GM21717 (cell line): ENCODE results near the gene NUTM2D.
"Not testable (repeated sequence)": the region's sequence is repeated elsewhere in the genome, so short reads cannot be mapped to it uniquely, and the experiment has no call there.

Experiments
- ATAC-seq: cut with Tn5 transposase; IDR thresholded peaks from one replicate; pipeline ENCODE4 v1.9.1; 2021; ENCODE audit warnings: mild to moderate bottlenecking, moderate library complexity; ENCODE audit not compliant: unreplicated experiment

NUTM2D gene

DNA sequence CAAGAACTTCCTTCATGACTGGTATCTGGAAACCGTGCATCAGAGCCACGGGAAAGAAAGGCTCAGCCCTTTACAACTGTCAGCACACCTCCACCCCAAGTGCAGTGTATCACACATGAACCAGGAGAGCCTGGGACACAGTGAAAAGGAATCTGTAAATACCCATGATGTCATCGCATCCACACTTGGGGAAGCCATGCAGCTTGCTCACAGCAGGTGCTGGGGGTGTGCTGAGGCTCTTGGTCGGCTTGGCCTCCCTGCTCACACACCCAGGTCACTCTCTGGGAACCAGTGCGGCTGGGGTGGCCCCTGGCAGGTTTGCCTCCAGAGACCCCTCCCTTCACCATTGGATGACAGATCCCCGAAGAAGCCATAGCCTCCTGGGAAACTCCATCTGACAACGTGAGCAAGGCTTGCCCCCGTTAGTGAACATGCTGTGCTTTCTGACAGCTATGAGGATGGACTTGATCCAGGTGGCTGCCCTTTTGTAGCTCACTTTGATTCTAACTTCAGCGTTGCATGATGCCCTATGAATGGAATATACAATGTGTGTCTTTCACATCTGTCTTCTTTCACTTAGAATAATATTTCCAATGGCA is 12.1 kb downstream of the NUTM2D start:
- ATAC-seq: not testable (repeated sequence)

- ATAC-seq: not testable (repeated sequence)
Observed at GRCh38 chr10:87374091-87374490, 16.5 kb downstream of the NUTM2D start.

- ATAC-seq: not testable (repeated sequence)
Observed at GRCh38 chr10:87379115-87379514, 21.6 kb downstream of the NUTM2D start.

GRCh38 chr10:87383149-87383857 is 25.8 kb downstream of the NUTM2D start:
- not testable (repeated sequence) for ATAC-seq

GRCh38 chr10:87384283-87384682 is 26.7 kb downstream of the NUTM2D start:
- ATAC-seq: not testable (repeated sequence)

DNA sequence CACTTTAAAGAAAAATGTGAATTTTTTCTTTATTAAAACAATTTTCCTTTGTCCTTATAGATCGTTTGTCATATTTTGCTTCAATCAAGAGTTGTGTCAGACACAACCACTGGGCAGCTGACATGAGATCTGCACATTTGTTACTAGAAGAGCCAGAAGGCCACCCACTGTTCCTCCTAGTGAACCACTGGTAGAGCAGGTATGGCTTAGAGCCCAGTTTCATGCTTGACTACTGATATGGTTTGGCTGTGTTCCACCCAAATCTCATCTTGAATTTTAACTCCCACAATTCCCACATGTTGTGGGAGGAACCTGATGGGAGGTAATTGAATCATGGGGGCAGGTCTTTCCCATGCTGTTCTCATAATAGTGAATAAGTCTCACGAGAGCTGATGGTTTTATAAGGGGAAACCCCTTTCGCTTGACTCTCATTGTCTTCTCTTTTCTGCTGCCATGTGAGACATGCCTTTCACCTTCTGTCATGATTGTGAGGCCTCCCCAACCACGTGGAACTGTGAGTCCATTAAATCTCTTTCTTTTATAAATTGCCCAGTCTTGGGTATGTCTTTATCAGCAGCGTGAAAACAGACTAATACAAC is 28.3 kb downstream of the NUTM2D start:
- ATAC-seq: not testable (repeated sequence)

DNA sequence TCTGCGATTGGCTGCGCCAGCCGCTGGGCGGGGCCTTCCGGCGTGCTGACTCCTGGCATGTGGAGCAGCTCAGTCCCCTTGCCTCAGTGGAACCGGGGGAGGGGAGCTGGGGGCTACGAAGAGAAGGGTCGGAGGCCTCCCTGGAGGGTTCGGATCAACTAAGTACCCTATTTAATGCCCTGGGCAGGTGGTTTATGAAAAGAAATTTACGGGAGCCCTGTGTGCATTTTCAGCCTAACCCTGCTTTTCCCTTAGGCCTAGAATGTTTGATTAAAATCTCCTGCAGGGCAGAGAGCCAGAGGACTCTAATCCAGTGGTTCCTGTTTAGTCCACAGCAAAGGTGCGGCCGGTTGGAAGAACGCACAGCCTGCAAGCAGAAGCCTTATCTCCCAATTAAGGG is 33.8 kb downstream of the NUTM2D start:
- ATAC-seq: not testable (repeated sequence)

DNA sequence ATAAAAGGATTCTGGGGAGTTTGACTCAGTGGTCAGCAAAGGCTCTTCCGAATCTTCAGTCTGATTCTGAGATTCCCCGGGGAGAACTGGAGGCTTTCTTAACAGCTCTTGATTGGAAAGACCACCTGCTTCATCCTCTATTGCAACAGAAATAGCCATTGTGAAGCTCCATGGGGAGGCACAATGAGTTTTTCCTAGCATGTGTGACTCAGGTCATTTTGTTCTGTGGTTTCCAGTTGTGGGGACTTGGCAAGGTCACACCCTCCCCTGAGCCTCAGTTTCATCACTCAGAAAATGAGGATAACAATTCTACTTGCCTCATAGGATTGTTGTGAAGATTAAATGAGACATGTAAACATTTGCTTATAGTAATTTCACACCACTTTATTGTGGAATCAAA is 38.7 kb downstream of the NUTM2D start:
- not testable (repeated sequence) for ATAC-seq

- ATAC-seq: peak; percentile 56
Observed at GRCh38 chr10:87398436-87398835, 40.9 kb downstream of the NUTM2D start.

GRCh38 chr10:87407516-87408467 is 50.2 kb downstream of the NUTM2D start:
- not testable (repeated sequence) for ATAC-seq

GRCh38 chr10:87413921-87414320 is 56.4 kb downstream of the NUTM2D start:
- not testable (repeated sequence) for ATAC-seq
